ENCODE measurements around the gene KIF5A.

Gene KIF5A

DNA sequence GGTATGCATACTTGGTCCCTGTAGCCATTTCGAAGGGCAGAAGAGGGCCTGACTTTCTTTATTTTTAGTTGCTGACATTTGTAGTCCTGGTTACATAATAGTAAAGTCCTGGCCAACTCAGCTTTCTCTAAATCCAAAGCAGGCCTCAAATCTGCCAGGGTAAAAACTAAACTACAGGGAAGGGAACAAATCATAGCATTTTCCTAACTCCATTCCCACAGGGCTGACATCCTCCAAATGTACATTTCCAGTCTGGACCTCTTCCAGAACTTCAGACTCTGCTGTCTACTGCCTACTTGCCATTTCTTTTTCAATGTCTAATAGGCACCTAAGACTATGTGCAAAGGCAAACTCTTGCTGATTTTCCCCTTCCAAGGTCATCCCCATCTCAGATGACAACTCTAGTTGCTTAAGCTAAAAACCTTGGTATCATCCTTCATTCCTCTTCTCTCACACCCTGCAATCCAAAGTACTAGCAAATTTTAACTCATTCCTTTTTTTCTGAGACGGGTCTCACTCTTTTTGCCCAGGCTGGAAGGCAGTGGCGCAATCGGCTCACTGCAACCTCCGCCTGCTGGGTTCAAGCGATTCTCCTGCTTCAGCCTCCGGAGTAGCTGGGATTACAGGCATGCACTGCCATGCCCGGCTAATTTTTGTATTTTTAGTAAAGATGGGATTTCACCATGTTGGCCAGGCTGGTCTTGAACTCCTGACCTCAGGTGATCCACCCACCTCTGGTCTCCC is 31.5 kb upstream of the KIF5A start:
- in situ Hi-C loops (cut with HindIII; ENCODE audit: low pct_ligation_motif_present, low pct_unique_long_range_greater_than_20kb, low sequenced_read_pairs) = no loop called here
- DNase-seq = no peak

DNA sequence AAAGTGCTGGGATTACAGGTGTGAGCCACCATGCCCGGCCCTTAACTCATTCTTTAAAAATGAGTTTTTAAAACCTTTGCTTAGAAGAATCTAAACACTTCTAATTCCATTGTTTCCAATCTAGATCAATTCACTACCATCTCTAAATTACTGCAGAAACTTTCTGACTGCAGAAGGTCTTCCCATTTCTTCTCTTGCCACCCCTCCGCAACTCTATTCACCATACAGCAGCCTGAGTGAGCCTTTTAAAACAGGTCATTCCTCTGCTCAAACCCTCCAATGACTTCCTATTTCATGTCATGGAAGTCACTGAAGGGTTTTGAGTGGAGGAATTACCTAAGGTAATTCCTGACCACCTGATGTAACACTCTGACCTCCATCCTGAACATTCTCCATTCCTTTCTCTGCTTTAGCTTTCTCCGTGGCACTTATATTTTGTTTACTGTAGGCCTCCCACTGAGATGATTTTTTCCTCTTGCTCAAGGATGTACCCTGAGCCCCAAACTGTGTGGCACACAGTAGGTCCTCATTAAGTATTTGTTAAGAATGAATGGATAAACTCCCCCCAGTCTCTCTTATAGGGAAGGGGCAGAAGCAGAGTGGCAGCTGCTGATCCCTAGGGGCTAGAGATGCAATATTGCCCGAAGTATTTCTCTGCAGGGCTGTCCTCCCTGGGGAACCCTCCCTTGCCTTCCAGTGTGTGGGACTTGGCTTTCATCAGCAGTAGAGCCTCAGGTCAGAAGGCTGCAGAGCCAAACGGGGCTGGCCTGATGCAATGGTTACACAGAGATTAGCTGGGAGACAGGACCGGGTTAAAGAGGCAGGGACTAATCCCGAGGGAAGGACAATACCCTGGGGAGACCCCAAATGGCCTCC is 30.7 kb upstream of the KIF5A start:
- in situ Hi-C loops (cut with HindIII; ENCODE audit: low pct_ligation_motif_present, low pct_unique_long_range_greater_than_20kb, low sequenced_read_pairs) = no loop called here
- peak; percentile 38 for DNase-seq

DNA sequence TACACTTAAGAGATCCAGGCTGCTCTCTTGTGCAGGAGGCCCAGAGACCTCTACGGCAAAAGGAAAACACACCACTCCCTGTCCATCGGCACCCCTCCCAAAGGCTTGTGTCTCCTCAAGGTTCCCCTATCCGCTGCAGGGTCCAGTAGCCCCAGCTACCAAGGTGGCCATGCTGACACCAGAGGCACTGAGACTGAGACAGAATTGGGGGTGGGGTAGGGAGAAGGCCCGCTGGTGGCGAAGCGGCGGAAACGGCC is 30.1 kb upstream of the KIF5A start:
- DNase-seq = no peak
- in situ Hi-C loops (cut with HindIII; ENCODE audit: low pct_ligation_motif_present, low pct_unique_long_range_greater_than_20kb, low sequenced_read_pairs) = no loop called here

DNA sequence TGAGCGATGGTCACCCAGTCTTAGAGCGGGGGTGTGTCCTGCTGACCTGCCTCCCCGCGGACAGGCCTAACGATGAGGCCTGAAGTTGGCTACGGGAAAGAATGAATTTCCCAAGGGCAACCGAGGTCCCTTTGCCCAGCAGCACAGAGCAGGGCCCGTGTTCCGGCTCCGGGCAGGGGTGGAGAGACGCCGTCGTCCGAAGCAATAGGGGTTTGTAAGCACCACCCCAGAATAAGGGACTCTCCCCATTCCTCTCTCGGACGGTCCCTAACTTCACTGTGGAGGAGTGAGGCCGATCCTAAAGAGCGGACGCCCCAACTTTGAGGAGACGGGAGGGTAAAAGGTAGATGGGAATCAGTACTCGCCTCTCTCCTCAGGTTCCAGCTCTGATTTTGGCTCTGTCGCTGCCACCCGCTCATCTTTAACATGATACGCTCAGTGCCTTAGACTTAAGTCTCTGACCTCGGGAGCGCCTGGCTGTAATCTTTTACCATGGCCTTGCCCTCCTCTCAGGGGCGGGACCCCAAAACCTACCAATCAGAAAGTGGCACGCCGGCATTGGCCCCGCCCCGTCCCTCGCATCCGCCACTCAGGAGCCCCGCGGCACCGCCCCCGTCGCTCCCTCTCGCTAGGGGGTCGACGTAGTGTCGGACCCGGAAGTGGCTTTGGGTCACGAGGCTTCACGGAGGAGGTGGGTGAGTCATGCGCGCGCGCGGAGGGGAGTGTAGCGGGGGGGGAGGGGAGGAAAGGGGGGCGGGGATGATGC is 29.6 kb upstream of the KIF5A start, which contains the start of gene DDIT3:
DDIT3 (minus strand) TSS at position 462 of the 766 bp plus-strand sequence. CDS start 3,108 bp downstream, outside the sequence.
- DNase-seq = peak; percentile 100
- in situ Hi-C loops (cut with HindIII; ENCODE audit: low pct_ligation_motif_present, low pct_unique_long_range_greater_than_20kb, low sequenced_read_pairs) = no loop called here

DNA sequence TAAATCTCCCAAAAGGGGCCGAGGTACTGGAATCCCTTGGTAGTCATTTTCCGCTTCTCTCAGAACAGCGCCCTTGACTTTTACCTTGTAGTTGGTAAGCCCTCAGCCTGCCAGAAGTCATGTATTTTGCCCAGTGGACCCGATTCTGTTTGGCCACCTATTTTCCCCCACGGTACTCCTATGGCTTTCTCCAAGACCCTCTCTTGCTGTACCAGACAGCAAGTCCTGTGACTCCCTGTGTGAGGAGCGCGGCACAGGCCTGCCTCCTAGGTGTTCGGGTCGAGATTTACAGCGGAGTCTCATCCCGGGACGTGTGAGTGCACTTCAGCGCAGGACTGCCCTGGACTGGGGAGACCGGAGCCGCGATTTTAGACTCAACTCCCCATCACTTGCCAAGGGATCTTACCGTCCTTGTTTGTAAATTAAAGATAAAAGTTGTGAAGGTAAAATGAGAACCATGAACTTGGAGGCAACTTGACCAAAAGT is 28.3 kb upstream of the KIF5A start:
- peak; percentile 42 for DNase-seq
- in situ Hi-C loops (cut with HindIII; ENCODE audit: low pct_ligation_motif_present, low pct_unique_long_range_greater_than_20kb, low sequenced_read_pairs) = no loop called here

DNA sequence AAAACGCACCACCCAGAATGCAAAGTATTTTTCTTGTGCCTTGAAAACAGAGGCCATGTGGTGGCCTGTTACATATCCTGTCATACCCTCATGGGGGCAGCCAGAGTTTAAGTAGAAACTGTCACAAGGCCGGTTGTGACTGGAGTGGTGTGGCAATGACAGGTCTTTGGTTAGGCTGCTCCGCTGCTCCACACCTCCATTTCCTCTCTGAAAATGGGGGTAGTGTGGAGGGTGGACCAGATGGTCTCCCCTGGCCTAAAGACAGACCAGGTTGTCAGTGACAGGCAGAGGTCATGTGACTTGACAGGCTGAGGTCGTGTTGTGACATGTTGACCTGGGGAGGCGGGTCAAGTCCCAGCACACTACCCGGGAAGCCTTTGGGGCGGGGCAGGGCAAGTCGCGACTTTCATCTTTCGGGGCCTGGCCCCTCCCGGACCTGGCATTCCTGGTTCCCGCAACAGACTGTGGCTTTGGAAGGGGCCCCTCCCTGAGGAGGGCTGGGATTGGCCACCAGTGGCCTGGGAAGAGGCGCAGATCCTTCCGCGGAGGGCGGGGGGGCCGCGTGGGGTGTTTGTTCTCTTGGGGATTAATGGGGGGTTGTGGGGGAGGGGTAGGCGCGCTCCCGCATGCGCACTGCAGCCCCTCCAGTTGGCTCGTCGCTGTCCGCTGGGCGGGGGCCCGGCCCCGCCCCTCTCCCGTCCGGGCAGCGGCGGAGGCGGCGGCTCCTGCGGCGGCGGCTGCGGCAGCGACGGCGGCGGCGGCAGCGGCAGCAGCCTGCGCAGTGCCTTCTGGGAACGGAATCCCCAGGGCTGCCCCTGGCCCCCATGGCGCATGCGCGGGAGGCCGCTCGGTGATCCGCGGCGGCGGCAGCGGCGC is 27.6 kb upstream of the KIF5A start, which contains the start of gene MBD6:
MBD6 (plus strand) TSS at position 814 of the 876 bp plus-strand sequence. CDS start 1,480 bp downstream, outside the sequence.
- DNase-seq = peak; percentile 96
- in situ Hi-C loops (cut with HindIII; ENCODE audit: low pct_ligation_motif_present, low pct_unique_long_range_greater_than_20kb, low sequenced_read_pairs) = no loop called here

DNA sequence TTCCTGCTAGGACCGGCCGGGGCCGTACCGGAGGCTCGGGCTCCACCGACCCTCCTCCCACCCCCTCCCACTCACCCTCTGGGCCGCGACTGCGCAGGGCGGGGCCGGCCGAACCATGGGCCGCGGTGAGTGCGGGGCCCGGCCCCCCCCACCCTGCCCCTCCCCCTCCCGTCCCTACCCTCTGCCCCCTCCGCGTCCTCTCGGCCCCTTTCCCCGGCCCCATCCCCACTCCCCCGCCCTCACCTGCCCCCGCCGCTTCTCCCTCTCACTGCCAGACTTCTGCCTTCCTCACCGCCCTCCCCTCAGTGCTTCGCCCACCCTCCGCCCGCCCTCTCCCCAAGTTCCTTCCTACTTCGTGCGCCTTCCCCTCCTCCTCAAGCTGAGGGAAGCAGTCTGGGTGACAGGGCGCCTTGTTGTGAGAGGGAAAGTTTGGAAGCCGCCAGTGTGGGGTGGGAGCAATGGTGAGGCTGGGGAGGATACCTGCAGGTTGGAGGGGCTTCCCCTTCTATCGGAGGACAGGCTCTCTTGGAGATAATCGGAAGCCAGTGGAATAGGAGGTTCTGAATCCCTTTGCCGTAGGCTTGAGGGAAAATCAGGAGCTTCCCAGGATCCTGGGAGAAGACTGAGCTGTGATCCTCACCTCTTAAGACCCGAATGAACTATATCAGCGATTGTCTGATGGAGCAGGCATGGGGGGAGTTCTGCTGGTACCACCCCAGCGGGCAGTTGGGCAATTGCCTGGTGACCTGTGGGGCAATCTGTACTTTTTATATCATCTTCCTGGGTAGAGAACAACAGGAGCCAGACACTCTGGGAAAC is 26.7 kb upstream of the KIF5A start:
- in situ Hi-C loops (cut with HindIII; ENCODE audit: low pct_ligation_motif_present, low pct_unique_long_range_greater_than_20kb, low sequenced_read_pairs) = no loop called here
- peak; percentile 70 for DNase-seq

DNA sequence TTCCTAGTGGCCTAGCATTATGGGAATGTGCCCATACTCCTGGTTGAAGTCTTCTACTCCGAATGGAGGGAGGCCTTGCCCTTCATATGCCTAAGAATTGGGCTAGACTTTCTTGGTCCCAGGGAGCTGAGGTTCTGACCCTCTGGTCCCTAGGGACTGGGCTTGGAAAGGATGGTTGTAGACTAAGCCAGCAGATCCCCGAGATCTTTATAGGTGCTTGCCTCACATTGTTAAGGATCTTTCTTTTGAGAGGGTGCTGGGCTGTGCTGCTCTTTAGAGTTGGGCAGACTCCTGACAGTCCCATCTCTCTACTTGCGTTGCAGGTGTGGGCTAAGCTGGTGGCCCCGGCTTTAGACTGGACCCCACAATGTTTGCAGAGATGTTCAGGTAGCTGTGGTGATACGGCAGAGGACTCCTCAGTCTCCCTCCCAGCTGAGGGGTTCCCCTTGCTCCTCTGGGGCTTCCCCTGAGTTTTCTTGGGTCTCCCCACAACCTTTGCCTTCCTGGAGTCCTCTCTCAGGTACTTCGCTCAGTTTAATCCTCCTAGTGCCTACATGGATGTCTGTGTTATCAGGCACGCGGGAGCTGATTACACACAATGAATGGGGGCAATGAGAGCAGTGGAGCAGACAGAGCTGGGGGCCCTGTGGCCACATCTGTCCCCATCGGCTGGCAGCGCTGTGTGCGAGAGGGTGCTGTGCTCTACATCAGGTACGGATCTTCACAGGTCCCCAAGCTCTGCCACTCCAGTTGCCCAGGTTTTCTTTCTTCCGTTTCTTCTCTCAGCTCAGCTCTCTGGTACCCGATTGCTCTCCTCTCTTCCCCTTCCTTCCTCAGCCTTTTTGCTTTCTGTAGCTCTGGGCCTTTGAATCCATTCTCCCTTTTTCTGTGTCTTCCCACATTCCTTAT is 25.9 kb upstream of the KIF5A start:
- DNase-seq = no peak
- in situ Hi-C loops (cut with HindIII; ENCODE audit: low pct_ligation_motif_present, low pct_unique_long_range_greater_than_20kb, low sequenced_read_pairs) = no loop called here

DNA sequence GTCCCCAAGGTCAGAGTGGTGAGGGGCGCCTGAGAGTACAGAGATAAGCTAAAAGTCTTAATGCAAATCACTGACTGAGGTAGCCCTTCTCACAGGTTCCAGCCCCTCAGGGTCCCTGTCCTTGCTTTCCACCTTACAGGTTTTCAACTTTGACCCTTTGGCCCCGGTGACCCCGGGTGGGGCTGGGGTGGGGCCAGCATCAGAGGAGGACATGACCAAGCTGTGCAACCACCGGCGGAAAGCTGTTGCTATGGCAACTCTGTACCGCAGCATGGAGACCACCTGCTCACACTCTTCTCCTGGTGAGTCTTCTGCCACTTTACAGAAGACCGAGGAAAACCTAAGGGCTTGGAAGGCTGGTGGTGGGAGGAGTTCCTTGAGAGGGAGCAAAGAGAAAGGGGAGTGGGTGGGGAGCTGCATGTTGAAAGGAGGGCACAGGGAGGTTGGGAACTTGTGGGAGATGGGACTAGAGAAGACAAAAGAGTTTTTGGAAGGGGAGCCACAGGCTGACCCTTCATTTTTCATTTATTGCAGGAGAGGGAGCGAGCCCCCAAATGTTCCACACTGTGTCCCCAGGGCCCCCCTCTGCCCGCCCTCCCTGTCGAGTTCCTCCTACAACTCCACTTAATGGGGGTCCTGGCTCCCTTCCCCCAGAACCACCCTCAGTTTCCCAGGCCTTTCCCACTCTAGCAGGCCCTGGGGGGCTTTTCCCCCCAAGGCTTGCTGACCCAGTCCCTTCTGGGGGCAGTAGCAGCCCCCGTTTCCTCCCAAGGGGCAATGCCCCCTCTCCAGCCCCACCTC is 24.8 kb upstream of the KIF5A start:
- in situ Hi-C loops (cut with HindIII; ENCODE audit: low pct_ligation_motif_present, low pct_unique_long_range_greater_than_20kb, low sequenced_read_pairs) = no loop called here
- no peak for DNase-seq

DNA sequence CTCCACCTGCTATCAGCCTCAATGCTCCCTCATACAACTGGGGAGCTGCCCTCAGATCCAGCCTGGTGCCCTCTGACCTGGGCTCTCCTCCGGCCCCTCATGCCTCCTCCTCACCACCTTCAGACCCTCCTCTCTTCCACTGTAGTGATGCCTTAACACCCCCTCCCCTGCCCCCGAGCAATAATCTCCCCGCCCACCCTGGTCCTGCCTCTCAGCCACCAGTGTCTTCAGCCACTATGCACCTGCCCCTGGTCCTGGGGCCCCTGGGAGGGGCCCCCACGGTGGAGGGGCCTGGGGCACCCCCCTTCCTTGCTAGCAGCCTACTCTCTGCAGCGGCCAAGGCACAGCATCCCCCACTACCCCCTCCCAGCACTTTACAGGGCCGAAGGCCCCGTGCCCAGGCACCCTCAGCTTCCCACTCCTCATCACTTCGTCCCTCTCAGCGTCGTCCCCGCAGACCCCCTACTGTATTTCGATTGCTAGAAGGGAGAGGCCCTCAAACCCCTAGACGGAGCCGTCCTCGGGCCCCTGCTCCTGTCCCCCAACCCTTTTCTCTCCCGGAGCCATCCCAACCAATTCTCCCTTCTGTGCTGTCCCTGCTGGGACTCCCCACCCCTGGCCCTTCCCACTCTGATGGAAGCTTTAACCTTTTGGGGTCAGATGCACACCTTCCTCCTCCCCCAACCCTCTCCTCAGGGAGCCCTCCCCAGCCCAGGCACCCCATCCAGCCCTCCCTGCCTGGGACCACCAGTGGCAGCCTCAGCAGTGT is 24.0 kb upstream of the KIF5A start:
- no peak for DNase-seq
- in situ Hi-C loops (cut with HindIII; ENCODE audit: low pct_ligation_motif_present, low pct_unique_long_range_greater_than_20kb, low sequenced_read_pairs) = no loop called here

DNA sequence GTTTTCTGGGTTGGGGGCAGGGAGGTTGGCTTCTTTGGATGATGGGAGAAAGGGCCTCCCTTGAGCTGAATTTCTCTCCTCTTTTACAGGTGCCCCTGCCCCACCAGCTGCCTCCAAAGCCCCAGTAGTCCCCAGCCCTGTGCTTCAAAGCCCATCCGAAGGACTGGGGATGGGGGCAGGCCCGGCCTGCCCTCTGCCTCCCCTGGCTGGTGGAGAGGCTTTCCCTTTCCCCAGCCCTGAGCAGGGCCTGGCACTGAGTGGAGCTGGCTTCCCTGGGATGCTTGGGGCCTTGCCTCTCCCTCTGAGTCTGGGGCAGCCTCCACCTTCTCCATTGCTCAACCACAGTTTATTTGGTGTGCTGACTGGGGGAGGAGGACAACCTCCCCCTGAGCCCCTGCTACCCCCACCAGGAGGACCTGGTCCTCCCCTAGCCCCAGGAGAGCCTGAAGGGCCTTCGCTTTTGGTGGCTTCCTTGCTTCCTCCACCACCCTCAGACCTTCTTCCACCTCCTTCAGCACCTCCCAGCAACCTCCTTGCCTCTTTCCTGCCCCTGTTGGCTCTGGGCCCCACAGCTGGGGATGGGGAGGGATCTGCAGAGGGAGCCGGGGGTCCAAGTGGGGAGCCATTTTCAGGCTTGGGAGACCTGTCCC is 23.2 kb upstream of the KIF5A start:
- in situ Hi-C loops (cut with HindIII; ENCODE audit: low pct_ligation_motif_present, low pct_unique_long_range_greater_than_20kb, low sequenced_read_pairs) = no loop called here
- no peak for DNase-seq

DNA sequence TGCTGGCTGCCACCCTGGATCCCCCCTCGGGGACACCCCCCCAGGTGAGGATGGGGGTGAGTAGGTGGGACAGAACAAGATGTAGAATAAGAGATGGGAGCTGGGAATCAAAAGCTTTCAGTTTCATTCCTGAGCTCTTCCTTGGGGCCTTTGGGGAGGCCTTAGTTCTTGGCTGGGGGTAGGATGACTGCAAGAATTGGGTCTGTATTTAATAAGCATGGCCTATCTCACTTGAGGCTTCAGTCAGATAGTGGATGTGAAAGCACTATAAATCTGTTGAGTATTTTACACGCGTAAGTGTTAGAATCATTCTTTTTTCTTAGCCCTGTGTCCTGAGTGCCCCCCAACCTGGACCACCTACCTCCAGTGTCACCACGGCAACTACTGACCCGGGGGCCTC is 22.7 kb upstream of the KIF5A start:
- in situ Hi-C loops (cut with HindIII; ENCODE audit: low pct_ligation_motif_present, low pct_unique_long_range_greater_than_20kb, low sequenced_read_pairs) = no loop called here

DNA sequence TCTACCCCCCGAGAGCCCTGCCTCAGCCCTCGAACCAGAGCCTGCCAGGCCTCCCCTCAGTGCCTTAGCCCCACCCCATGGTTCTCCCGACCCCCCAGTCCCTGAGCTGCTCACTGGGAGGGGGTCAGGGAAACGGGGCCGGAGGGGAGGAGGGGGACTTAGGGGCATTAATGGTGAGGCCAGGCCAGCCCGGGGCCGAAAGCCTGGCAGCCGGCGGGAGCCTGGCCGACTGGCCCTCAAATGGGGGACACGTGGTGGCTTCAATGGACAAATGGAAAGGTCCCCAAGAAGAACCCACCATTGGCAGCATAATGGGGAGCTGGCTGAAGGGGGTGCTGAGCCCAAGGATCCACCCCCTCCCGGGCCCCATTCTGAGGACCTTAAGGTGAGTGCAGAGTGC is 21.7 kb upstream of the KIF5A start:
- in situ Hi-C loops (cut with HindIII; ENCODE audit: low pct_ligation_motif_present, low pct_unique_long_range_greater_than_20kb, low sequenced_read_pairs) = no loop called here
- DNase-seq = no peak

More for the DNA sequence above, 22.7 kb upstream of the KIF5A start:
- DNase-seq = no peak

DNA sequence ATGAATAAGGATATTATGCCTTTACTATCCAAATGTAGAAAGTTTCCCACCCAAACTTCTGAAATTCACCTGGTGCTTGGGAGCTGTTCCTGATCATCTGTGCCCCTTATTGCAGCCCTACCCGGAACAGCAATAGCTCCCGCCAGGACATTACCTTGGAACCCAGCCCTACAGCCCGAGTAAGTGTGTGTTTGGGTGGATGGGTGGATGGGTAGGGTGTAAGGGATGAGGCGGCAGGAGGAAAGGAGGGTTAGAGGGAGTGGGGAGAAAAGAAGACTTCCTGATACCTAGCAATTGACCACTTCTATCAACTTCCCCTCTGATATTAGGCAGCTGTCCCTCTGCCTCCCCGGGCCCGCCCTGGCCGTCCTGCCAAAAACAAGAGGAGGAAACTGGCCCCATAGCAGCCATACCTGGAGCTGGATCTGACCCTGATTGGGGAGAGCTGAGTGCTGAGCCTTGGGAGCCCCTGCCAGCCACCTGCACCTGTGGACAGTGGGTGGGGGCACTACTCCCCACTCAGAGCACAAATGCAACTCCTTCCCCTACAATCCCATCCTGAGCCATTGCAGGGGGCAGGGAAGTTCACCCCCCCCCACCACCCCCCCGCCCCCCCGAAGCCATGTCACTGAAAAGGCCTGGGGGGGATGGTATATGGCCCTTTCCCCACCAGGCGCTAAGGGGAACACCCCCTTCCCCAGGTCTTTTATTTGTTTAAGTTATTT is 20.9 kb upstream of the KIF5A start:
- in situ Hi-C loops (cut with HindIII; ENCODE audit: low pct_ligation_motif_present, low pct_unique_long_range_greater_than_20kb, low sequenced_read_pairs) = no loop called here
- DNase-seq = no peak
